Central memory CD4-positive, alpha-beta T cell (primary cell): ENCODE measurements around the gene CD164.
"Not testable (repeated sequence)": the region's sequence is repeated elsewhere in the genome, so short reads cannot be mapped to it uniquely, and the experiment has no call there.

Experiments
- DNase-seq: peaks from one replicate; pipeline ENCODE4 v3.0.0; 2022

Gene CD164

DNA sequence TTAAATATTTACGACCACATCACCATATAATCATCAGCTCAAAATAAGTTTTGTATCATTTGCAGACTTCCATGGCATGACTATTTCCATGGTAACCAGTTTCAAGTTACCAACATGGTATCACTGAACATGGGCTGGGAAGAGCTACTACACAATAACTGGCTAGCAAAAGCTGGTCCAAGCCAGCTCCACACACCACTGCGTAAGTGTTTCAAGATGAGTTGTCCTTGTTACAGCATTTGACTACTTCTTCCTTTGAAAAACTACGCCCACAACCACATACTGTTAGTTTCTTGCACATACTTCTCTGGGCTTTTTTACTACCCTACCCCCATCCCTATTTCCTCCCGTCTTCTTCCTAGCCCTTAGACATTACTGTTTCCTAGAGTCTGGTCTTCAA is 8.5 kb downstream of the CD164 start:
- DNase-seq, result no peak

DNA sequence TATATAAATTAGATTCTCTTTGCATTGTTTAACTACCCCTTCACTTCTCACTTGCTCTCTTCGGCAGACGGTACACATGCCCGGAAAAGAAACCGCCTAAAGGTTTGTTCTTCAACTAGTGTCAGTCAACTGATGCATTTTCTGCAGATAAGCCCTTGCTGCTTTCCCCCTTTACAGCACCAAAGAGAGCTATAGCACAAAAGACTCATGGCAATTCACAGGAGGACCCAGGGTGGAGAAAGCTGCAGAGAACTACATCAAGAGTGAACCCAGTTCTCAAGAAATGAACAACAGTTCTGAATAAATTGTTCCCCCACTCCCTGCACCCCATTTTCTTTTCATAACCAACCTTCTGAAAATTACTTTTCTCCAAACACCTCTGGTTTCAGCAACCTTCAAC is 8.9 kb downstream of the CD164 start:
- no peak for DNase-seq

DNA sequence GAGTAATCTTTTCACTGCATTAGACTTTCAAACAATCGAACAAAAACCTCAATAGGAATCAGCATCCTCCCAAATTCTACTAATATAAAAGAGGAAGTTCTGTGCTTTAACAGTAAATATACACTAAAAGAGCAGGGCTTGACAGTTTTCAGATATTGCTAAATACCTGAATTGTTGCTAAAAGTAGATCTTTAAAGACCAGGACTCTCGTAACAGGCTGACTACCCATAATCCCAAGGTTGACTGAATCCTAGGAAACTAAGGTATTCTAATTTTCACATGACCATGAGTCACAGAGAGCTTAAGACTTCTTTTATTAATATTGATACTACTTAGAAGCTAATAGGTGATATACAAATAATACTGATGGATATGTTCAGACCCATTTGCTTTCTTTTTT is 10.1 kb downstream of the CD164 start:
- no peak for DNase-seq

DNA sequence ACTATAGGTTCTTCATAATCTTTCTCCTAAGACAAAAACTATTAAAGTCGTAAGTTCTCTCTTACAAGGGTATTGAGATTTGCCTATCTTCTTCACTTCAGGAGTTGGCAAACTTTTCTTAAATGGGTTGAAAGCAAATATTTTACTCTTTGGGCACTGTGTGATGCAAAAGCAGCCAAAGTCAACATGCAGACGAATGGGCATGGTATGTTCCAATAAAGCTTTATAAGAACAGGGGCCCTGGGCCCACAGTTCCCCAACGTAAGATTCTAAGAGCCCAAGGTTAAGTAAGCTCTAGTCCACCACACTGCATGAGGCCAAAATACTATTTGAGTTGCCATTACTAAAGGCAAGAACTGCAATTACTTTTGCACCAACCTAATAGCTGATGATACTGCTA is 11.5 kb downstream of the CD164 start:
- no peak for DNase-seq

DNA sequence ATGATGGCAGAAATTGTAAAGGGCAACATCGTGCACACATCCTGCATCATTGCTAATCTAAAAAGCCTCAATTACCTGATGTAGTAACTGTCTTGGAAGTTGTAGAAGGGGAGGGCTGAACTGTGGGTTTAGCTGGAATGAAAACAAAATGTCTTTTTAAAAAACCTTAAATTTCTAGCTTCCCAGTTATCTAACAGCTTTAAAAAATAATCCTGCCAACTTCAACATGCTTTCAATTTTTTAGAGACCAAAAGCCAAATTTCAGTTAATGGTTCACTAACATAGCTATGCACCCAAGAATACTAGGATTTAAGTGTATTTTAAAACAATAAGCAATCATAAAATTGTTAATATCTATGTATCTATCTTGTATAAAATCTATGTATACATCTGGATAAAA is 11.9 kb downstream of the CD164 start:
- no peak for DNase-seq

DNA sequence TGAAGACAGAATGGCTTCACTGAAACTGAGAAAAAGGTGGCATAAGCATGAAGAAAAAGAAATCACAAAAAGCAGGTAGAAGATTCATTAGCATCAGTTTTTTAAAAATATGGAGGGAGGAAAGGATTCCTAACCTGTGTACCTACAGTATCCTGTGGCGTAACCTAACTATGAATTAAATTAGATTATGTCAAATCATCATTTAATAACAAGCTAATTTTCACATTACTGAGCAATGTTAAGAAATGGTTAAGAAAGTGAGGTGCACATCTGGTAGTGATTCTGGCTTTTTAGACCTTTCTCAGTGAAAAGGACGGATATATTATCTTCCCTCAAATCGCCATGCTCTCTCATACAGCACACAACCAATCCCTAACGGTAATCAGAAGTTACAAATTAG is 12.5 kb downstream of the CD164 start:
- no peak for DNase-seq

DNA sequence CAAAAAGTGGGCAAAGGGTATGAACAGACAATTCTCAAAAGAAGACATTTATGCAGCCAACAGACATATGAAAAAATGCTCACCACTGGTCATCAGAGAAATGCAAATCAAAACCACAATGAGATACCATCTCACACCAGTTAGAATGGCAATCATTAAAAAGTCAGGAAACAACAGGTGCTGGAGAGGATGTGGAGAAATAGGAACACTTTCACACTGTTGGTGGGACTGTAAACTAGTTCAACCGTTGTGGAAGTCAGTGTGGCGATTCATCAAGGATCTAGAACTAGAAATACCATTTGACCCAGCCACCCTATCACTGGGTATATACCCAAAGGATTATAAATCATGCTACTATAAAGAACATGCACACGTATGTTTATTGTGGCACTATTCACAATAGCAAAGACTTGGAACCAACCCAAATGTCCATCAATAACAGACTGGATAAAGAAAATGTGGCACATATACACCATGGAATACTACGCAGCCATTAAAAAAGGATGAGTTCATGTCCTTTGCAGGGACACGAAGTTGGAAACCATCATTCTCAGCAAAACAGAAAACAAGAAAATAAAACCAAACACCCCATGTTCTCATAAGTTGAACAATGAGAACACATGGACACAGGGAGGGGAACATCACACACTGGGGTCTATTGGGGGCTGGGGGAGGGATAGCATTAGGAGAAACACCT is 17.7 kb downstream of the CD164 start:
- not testable (repeated sequence) for DNase-seq

DNA sequence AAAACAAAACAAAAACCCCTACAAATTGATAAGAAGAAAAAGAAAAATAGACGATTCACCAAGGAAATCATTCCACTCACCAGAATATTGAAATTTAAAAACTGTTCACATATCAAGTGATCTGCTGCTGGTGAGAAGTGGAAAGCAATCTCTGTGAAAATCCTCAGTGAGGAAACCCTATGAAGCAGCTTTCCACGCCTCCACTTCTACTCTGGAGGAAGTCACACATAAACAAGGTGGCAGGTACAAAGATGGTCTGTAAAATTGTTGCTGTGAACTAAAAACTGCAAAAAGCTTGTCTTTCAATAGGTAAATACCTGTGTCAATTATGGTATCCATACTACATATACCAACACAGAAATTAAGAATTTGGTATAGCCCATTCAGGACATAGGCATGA is 18.5 kb downstream of the CD164 start:
- no peak for DNase-seq

DNA sequence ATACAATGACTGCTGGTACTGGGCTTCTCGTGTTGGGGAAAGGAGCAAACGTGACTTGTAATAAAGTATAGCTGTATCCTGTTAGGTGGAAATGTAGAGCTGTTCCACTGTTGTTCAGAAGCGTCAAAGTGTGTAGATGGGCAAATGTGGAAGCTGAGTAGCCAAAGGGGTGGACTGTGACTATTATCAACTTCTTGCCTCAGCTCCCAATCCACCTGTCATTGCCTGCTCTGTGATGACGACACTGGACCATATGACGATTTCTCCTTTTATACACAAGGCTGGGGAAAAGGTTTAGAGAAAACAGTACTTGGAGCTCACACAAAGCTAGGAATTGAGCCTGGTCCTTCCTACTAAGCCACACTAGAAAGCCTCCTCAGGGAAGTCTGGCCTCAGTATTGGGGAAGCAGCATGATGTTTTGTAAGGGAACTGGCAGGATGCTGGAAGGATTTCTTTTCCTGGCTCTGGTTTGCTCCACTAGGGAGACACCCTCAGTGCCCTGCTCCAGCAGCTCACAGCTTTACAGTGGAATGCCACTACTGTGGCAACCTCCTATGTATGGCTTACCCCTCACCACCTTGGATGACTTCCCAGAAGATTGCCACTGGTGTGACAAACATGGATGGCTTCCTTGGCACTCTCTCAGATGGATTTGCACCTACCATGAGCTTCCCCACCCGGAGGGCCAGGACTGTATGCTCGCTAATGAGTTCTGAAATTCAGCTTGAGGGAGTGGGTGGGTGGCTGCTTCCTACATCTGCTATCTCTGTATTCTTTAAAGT is 20.0 kb downstream of the CD164 start:
- DNase-seq, result no peak

DNA sequence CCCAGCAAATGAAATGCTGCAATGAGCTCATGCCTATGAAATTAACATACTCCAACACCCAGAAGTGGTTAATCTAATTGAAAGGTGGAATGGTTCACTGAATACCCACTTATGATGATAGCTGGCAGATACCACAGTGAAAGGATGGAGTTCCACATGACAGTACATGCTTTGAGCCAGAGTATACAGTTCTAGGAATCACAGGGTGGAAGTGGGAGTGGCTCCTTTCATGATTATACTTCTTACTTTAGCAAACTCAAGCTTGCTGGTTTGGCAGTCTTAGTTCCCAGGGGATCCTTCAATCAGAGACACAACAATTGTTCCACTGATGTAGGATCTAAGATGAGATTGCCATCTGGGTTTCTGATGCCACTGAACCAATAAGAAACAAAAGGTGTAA is 21.5 kb downstream of the CD164 start:
- no peak for DNase-seq

DNA sequence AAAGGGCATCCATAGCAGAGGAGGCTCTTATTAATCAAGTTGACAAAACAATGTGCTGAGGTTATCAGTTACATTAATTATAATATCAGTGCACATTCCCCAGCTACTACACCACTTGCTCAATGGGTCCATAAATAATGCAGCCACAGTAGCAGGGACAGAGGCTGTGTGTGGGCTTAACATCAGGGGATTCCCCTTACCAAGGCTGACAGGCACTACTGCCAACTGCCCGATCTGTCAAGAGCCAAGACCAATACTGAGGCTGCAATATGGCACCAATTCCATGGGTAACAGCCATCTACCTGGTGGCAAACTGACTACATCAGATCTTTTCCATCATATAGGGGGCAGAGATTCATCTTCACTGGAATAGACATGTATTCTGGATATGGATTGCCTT is 22.0 kb downstream of the CD164 start:
- DNase-seq, result no peak

DNA sequence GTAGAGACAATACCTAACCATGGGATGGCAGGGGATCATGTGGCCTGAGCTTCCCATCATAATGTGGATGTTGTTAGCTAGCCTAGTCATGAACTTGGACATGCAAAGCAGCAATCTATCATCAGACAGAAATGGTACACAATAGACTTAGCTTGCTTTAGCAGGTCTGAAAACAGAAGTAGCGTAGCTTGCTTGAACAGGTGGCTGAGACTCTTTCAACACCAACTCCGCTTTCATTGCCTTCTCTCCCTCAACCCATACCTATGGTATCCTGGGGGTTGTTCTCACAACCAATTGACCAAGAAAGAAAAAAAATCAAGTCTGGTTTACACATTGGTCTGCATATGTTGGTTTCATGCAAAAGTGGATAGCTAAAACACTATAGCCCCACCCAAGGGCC is 23.0 kb downstream of the CD164 start:
- no peak for DNase-seq

DNA sequence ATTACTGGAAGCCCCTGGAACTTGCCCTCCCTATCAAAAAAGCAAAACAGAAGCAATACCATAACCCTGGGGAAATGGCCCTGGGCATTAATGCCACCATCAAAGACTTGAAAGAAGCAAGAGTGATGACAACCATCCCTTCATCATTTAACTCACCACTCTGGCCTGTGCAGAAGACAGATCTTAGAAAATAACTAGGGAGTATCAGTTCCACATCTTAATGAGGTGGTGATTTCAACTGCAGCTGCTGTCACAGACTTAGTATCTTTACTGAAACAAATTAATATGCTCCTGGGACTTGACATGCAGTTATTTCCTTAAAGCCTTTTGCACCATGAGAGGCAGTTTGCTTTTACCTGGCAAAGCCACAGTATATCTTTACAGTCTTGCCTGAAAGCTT is 24.1 kb downstream of the CD164 start:
- DNase-seq, result no peak

DNA sequence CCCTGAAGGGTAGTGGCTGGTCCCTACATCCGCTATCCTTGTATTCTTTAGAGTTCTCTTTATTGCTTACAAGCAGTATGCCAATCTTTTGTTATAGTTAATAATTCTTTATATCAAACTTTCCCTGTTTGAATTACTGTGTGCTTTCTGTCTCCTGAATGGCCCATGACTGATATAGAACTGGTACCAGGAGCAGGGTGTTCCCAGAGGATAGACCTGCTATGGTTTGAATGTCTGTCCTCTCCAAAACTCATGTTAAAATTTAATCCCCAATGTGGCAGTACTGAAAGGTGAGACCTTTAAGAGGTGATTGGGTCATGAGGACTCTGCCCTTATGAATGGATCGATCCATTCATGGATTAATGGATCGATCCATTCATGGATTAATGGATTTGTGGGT is 26.0 kb downstream of the CD164 start:
- no peak for DNase-seq

DNA sequence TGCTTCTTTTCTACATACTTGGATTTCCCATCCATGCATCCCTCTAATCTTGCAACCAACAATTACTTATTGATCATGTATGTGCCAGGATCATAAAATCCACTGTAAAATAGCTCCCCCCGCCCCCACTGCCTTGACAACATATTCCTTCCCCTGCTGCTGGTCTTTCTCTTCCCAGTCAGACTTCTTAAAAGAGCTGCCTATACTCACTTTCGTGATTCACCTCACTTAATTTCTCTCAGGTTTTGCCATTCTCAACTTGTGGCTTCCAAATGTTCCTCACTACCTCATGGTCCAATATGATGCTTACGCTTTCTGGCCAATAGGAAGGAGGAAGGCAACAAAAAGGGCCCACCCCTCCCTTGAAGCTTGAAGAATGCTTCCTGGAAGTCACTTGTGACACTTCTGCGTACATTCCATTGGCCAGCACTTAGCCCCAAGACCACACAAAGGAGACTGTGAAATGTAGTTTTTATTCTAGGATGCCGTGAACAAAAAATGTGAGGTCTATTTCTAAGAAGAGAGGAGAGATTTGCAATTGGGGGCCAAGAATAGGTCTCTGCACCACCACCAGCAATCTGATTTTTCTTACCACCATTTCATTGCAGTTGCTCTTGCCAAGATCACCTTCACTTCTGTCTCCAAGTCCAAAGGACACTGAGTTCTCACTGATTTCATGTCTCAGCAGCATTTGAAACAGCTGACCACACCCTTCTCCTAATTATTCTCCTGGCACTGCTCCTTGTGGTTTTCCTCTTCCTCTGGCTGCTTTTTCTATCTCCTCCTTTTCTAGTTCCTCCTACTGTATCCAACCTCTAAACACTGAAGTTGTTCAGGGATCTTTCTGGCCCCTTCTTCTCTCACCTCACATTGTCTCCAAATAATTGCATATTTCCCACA is 30.8 kb downstream of the CD164 start:
- no peak for DNase-seq

DNA sequence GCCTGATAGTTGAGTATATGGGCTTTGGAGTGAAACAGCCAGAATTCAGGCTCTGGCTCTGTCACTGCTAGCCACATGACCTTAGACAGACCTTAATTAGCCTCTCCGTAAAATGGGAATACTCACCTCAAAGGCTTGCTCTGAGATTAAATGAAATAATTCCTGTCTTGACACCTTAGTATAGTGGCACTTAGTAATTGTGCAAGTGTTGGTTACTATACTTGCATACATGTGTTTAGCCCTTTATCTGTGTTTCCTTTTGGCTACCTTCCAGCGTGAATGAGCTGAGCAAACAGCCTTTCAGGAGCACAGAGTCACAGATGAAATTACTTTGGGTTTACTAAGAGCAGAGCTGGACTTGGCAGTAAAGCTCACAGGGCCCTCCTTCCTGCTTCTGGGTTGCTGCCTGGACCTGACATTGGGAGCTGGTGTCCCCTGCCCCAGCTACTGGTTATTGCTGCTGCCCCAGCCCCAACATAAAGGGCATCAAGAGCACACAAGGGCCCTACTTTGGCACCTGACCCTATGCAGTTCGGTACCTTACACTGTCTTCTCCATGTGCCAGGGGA is 32.8 kb downstream of the CD164 start:
- DNase-seq, result no peak

DNA sequence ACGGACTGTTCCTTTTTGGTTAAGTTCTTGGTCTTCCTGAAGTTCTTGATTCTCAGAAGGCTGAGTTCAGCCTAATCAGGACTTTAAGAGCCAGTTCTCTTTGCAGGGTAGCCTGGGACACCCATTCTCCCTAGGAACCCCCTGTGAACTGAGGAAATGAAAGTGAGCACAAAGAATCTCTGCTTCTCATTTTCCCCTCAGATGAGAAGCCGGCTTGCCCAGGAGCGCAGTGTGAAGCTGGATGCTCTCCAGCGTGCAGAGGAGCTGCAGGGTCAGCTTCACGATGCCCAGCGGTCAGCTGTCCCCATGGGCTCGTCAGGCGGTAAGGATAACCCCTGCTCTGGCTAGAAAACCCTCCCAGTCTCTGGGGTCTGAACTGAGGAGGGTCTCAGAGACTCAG is 34.0 kb downstream of the CD164 start:
- DNase-seq, result no peak

DNA sequence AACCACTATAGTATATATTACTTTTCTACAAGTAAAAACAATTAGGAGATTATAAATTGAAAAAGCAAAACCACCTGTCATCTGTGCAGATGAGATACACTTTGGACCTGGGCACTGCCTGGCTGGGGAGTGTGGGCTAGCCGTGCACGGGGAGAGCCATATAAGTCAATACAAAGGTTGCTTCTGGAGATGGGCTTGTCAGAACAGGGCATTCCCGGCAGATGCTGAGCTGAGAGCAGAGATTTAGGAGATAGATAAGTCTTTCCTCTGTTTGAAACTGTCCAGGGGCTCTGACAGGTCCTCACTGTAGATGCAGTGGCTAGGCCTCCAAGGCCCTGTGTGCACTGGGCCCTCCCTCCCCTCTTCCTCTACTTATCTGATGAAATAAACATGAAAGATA is 34.5 kb downstream of the CD164 start:
- no peak for DNase-seq

DNA sequence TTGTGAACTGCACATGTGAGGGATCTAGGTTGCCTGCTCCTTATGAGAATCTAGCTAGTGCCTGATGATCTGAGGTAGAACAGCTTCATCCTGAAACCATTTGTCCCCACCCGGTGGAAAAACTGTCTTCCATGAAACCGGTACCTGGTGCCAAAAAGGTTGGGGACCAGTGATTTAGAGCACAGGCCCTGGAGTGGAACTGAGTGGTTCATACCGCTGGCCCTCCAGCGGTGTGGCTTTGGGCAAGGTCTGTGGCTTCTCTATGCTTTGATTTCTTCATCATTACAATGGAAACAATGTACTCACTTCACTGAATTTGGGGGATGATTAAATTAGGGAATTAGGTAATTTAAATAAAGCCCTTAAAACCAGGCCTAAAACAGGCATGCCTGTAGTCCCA is 36.3 kb downstream of the CD164 start:
- no peak for DNase-seq

DNA sequence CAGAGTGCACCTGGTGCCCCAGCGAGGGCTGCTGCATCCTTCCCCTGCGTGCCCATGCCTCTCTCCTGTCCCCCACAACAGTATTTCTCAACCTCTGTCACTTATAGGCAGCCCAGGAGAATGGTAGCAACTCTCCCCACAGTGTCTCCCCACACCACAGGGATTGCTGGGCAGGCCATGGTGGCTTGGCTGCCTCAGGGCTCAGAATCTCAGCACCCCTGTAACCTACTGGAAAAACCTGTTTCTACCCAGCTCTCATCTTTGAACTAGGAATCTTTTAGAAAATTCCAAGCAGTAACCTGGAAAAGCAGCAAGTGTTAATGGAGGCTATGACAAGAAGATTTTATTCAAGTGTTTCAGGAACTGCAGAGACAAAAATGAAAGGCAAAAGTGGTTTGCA is 38.0 kb downstream of the CD164 start:
- DNase-seq, result no peak

DNA sequence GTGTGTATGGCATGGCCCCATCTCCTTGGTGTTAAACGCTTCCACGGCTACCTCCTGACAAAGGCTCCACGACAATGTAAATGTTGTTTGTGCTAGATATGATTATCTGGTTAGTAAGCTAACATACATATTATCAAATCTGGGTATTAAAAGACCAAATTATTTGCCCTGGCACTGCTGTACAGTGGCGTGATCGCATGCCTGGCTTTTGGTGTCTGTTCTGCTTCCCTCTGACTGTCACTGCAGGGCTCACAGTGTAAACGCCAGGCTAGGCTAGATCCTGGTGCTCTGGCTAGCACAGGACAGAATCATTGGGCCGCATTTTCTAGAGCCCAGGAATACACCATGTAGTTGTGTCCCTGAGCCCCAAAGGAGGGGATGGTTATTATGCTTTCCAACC is 38.7 kb downstream of the CD164 start:
- no peak for DNase-seq

DNA sequence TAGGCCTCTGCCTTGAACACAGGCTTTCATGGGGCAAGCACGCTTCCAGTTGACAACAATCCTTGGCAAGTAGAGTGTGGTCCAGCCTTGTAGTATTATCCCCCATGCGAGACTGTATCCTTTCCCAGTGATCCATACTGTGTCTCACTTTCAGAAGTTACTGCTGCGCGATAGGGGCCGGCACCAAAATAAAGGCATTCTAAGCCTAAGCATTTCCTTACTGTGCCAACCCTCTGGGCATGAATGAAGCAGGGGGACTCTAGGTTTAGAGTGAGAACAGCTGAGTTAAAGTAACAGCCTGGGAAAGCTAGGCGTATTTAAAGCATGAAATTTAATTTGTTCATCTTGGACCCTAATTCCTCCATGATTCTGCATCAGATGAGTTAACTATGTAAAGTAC is 39.4 kb downstream of the CD164 start:
- DNase-seq, result no peak

DNA sequence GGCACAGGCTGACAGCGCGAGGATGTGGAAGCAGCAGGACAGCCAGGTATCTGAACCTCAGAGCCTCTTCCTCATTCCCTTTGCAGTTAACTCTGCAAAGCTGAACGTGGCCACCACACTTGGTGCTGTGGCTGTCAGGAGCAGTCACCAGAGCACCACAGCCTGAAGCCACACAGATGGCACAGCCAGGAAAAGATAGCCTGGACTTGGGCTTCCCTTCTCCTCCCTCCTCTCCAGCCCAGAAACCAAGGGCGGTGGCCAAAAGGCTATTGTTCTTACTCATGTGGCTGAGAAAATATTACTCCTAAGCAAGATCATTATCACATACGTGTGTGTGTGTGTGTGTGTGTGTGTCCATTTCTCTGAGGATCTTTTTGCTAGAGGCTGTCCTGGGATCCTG is 39.8 kb downstream of the CD164 start:
- DNase-seq, result no peak
